HL-60 (cell line): ENCODE measurements around the gene CTSW.

Experiments used
- DNase-seq, 2 experiments: peaks; one replicate each; pipeline ENCODE4 v3.0.0-alpha.2; 2010 to 2020; ENCODE audit warnings: low read depth in 1 of 2, low spot score in 1 of 2
- H3K27ac ChIP-seq: fragments of 250-450 bp; sonication (Bioruptor Pico); replicated peaks from 2 replicates; pipeline ENCODE4 v1.5.1; 2020; ENCODE audit warnings: mild to moderate bottlenecking, moderate library complexity
- H3K27me3 ChIP-seq: fragments of 250-450 bp; sonication (Bioruptor Pico); 2 replicates; pipeline ENCODE4 v1.5.1; 2021; ENCODE audit warnings: mild to moderate bottlenecking, moderate library complexity; ENCODE audit not compliant: insufficient read depth, poor library complexity, severe bottlenecking
- H3K4me3 ChIP-seq: replicated peaks from 2 replicates; pipeline ENCODE4 v1.5.1; 2011; ENCODE audit warnings: mild to moderate bottlenecking, control low read depth, low read length; ENCODE audit not compliant: insufficient read depth
- CTCF ChIP-seq: IDR thresholded peaks from one replicate; pipeline ENCODE4 v1.5.1; 2011; ENCODE audit warnings: low read length, control low read depth, inconsistent platforms; ENCODE audit not compliant: insufficient read depth
- GABPA ChIP-seq: IDR thresholded peaks from 2 replicates; pipeline ENCODE4 v1.6.1; 2012; ENCODE audit warnings: low read depth
- POLR2AphosphoS5 ChIP-seq: IDR thresholded peaks from 2 replicates; pipeline ENCODE4 v1.6.1; 2012; ENCODE audit warnings: low read depth
- REST ChIP-seq: IDR thresholded peaks from 2 replicates; pipeline ENCODE4 v1.6.1; 2012; ENCODE audit warnings: low read depth; ENCODE audit not compliant: insufficient replicate concordance
- SPI1 ChIP-seq: IDR thresholded peaks from 2 replicates; pipeline ENCODE4 v1.6.1; 2012; ENCODE audit warnings: low read depth, mild to moderate bottlenecking, borderline replicate concordance

Gene CTSW

DNA sequence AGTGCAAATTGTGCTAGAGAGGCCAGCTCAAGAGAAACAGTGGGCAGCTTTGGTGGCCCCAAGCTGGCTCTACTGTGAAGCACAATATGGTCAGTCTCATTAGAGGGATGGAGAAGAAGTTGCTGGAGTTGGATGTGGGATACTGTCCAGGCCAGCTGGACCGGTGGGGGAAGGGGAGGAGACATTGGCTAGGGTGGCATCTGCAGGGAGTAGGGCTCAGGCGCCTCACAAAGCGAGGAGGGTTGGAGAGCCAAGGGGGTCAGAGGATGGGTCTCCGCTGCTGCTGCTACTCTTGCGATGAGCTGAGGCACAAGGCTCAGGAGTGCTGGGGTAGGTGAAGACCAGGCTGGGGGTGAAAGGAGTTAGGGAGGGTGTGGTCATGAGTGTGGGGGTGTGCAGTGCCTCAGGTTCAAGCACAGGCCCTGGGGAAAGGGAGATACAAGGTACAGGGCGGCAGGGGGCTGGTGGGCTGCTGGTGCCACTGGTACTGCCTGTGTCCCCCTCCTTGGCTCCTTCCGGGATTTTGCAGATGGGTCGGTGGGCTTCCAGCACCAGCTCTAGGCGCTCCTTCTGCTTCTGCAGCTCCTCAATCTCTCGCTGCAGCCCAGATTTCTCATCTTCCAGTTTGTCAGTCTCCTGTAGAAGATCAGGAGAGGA lies 13.2 kb downstream of the CTSW start:
- DNase-seq = no peak
- no peak overlapping the region for H3K27ac ChIP-seq
- no peaks in the 10 kb centered on the region for H3K27me3 ChIP-seq
- H3K4me3 ChIP-seq = peak overlapping the region; percentile 83
- TF ChIP-seq GABPA (no peak), POLR2AphosphoS5 (peak; percentile 57; the same call in 1 of the 2 replicates), CTCF (no peak)

DNA sequence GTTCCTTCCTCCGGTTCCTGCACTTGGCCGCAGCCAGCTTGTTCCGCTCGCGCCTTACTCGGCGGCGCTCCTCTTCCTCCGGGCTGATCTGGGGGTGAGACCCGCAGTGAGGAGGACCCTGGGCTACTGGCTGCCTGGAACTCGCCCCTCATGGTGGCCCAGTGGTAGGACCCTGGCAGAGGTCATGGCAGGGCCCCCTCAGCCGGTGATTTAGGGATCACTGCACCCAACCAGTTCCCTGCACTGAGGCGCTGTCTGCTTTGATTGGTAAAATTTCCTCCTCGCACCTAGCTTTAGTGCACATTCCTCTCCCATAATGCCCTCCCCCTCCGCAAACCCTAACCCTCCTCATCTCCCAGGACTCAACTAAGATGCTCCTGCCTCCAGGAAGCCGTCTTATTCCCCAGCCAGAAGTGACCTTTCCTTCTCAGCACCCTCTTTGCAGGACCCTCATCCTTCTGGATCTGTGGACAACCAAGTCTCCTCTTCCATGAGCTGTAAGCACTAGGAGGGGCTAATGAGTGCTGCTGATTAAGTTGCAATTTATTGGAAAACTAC lies 14.5 kb downstream of the CTSW start:
- TF ChIP-seq CTCF (no peak), GABPA (peak; percentile 85), SPI1 (peak; percentile 68; the same call in 1 of the 2 replicates), REST (no peak), POLR2AphosphoS5 (peak; percentile 58; the same call in 1 of the 2 replicates)
- DNase-seq = peak in 1 of 2 experiments; percentile 69
- Histone ChIP-seq H3K27me3 (no peaks in the 10 kb centered on the region), H3K27ac (peak overlapping the region; percentile 70), H3K4me3 (peak overlapping the region; percentile 30)

- no peak for DNase-seq
- no peaks in the 10 kb centered on the region for H3K27me3 ChIP-seq
- H3K4me3 ChIP-seq = no peak overlapping the region
- TF ChIP-seq CTCF (no peak), POLR2AphosphoS5 (no peak), REST (no peak), GABPA (no peak), SPI1 (no peak)
- no peak overlapping the region for H3K27ac ChIP-seq
These were observed 15.9 kb downstream of the CTSW start for GRCh38 chr11:65895482-65895981.
